Measurements from ENCODE around the gene PRKN.

The PRKN gene

GRCh38 chr6:161959072-161959471 lies 768.5 kb downstream of the PRKN start:
- DNase-seq (ENCODE audit: low spot score) = no peak

GRCh38 chr6:161956082-161956481 lies 771.5 kb downstream of the PRKN start:
- no peak for DNase-seq (ENCODE audit: low spot score)

DNA sequence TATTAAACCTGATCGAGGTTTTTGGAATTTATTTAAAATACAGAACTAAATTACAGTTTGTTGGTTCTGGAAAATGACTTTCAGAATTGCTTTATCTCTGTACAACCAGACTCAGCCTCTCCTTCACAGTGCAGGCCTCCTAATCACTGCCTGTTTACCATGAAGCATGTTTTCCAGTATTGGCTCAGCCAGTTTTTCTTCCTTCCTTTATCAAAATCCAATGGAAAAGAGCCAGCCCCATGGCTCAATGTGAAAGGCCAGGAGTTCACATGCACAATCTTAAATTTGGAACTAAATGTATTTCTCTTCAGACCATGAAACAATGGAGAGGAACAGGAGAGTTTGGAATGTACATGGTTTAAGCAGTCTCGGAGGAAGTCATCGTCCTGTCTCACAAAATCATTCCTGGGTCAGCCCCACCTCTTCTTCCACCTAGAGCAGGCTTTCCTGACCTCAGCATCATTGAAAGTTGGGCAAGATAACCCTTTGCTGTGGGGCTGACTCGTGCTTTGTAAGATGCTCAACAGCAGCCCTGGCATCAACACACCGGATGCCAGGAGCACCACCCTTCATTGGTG lies 772.8 kb downstream of the PRKN start:
- DNase-seq (ENCODE audit: low spot score) = no peak

DNA sequence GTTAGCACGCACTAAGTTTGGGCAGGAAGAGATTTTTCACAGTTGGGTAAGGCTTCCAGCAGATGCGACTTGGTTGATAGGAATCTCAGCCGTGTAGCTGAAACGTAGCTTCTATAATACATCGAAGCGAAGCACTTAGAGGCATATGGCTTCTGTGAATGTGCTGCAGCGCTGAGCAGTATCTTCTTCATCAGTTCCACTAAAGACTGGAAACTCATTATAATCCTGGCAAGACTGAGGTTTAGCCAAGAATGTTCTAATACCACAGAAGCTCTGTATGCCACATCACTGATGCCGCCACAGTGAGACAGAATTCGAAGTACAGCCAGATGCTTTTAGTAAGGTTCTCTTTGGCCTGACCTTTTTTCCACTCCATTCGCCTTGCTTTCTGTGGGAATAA lies 773.5 kb downstream of the PRKN start:
- no peak for DNase-seq (ENCODE audit: low spot score)

GRCh38 chr6:161951126-161951525 lies 776.4 kb downstream of the PRKN start:
- no peak for DNase-seq (ENCODE audit: low spot score)

DNA sequence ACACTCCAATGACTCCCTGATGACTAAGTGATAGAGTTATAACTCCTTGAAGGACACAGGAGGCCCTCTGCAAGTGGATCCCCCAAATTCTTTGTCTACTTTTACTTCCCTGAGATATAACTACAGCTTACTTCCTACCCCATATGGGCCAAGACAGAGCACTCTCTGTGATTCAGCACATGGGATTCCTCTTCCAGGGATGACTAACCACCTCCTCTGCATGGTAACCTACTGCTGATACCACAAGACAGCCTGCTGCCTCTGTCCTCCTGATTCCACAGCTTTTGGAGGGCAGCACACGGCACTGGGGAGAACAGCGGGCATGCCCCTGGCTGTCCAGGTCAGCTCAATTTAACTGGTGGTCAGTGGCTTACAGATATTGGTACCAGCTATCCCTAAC lies 778.0 kb downstream of the PRKN start:
- DNase-seq (ENCODE audit: low spot score) = no peak

DNA sequence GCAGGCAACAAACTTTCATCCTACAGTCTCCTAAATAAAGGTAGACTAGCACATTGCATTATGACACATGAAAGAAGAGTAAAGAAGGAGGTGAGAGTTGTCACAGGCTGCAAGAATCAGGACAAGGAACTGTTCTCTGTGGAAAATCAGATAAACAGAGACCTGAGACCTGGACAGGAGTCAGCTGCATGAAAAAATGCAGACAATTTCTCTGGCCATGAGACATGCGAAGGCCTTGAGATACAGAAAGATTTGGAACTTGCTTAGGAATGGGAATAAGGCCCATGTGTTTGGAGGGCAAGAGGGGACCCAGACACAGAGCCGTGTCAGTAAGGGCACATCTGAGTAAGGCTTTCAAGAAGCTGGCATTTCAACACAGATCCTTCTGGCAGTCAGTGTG lies 779.1 kb downstream of the PRKN start:
- DNase-seq (ENCODE audit: low spot score) = no peak

DNA sequence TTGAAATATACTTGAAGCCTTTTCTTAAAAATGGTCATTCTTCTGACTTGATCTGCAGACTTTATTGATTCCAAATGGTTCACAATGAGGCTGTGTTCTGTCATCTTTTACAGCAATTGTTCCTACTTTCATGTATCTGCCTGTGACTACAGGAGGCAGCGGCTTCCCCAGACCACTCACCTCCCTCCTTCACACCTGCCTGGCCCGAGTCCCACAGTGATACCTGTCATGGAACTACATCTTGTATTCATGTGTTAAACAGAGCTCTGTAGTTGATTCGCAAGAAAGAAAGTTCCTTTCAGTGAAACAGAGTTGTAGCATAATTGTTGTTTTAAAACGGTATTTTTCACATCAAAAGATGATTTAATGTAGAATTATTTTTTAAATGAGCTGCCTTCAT lies 780.2 kb downstream of the PRKN start:
- no peak for DNase-seq (ENCODE audit: low spot score)

DNA sequence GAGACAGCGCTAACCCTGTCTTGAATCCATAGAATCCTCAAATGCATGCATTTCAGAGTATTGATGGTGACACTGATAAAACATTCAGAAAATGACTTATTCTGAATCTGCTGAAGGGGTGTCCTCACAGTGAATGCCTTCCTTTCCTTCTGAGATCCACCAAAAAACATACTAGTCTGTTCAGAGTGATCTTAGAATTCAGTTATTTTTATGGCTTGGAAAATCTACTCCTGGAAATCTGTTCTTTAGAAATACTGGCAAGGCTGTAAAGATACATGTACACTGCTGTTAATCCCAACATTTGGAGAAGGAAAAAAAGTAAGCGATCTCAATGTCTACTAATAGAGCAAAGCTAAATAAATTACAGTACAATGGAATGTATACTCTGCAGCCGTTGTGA lies 781.1 kb downstream of the PRKN start:
- DNase-seq (ENCODE audit: low spot score) = no peak

- no peak for DNase-seq (ENCODE audit: low spot score)
These were observed 784.0 kb downstream of the PRKN start for GRCh38 chr6:161943561-161943960.

DNA sequence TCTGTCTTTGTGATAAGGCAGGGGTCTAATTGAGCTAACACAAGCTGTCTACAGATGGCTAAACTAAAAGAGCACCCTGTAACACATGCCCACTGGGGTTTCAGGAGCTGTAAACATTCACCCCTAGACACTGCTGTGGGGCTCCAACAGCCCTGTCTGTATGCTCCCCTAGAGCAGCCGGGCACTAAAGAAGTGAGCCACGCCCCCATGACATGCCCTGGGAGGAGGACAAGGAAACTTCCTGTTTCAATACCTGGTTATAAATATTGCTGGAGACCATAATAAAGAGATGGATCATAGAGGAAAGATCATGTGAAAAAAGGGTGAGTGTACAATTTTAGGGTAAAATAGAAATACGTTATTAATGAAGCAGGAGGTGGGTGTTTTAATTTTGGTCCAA lies 786.0 kb downstream of the PRKN start:
- no peak for DNase-seq (ENCODE audit: low spot score)

DNA sequence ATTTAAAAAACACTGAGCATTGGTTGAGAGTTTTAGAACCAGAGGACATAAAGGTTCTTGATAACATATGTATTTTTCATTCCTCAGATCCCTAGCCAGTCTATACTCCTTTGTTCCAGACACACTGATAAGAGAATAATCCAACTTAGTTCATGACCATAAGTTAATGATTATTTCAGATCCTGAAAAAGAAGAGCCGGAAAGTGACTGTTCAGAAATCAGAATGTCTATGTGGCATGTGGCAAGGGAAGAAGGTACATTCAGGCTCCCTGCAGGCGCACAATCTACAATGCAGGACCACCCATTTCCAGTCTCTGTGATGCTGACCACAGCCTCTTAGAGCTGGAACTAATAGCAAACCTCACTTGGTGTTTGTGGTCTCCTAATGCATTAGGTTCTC lies 787.0 kb downstream of the PRKN start:
- DNase-seq (ENCODE audit: low spot score) = no peak

GRCh38 chr6:161926324-161926723 lies 801.2 kb downstream of the PRKN start:
- no peak for DNase-seq (ENCODE audit: low spot score)

GRCh38 chr6:161924516-161925116 lies 803.0 kb downstream of the PRKN start:
- DNase-seq (ENCODE audit: low spot score) = no peak

DNA sequence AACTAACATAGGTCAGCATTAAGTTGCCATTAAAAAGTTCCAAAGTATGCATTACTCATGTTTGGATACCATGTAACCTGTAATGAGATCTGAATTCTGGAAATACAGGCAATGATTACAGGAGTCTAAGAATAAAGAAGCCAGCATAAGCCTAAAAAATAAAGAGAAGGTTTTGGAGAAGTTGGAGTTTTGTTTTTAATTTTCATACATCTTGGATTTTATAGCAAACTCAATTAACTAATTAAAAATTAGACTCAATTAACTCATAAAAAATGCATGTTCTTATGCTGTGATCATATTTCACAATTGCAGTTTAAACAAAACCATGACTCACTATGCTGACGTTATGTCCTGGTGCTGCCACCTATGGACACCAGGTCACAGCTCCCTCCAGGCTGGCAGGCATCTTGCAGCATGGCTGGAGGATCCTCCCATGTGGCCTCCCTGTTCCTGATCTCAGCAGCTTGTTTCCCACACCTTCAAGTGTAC lies 804.9 kb downstream of the PRKN start:
- DNase-seq (ENCODE audit: low spot score) = no peak

GRCh38 chr6:161921602-161922395 lies 805.8 kb downstream of the PRKN start:
- no peak for DNase-seq (ENCODE audit: low spot score)

DNA sequence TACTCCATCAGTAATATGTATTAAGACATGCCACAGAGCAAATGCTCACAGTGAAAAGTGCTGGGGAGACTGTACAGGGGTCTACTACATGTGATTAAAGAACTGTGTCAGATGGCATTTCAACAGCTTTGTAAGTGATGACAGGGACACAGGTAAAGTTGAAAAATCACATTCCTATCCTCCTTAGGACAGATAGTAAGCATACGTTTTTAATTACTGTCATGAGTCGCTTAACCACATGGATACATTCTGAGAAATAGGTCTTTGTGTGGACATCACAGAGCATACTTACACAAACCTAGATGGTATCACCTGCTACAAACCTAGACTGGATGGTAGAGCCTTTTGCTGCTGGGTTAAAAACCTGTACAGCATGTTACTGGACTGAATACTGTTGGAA lies 807.9 kb downstream of the PRKN start:
- no peak for DNase-seq (ENCODE audit: low spot score)

- no peak for DNase-seq (ENCODE audit: low spot score)
These were observed 808.8 kb downstream of the PRKN start for GRCh38 chr6:161918628-161919205.

GRCh38 chr6:161918109-161918531 lies 809.4 kb downstream of the PRKN start:
- no peak for DNase-seq (ENCODE audit: low spot score)

GRCh38 chr6:161917645-161918044 lies 809.9 kb downstream of the PRKN start:
- no peak for DNase-seq (ENCODE audit: low spot score)

DNA sequence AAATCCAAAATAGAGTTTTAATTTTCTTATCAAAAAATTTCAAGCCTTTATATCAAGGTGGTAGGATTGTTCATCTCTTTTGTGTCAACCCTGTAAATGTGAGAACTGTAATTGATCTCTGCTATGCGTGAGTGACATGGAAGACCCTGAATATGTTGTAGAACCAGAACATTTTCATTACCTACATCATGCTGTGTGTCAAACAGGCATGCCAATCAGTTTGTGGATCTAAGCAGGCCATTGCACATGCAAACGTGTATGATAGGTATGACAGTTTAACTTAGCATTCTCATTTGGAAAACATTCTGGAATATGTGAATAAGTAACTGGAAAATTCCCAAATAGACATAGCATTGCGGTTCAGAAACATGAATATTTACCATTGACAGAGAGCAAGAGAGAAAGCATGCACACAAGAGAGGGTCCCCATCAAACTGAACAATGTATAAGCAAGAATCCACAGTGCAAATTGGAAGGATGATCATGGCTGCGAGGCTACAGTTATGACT lies 812.1 kb downstream of the PRKN start:
- no peak for DNase-seq (ENCODE audit: low spot score)

GRCh38 chr6:161908872-161909271 lies 818.7 kb downstream of the PRKN start:
- DNase-seq (ENCODE audit: low spot score) = no peak

DNA sequence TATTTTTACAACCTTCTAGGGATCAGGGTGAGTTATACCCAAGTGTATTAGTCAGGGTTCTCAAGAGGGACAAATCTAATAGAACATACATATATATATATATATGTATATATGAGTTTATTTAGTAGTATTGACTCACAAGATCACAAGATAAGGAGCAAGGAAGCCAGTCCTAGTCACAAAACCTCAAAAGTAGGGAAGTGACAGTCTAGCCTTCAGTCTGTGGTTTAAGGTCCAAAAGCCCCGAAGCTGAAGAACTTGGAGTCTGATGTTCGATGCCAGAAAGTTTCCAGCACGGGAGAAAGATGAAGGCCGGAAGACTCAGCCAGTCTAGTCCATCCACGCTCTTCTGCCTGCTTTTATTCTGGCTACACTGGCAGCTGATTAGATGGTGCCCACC lies 821.0 kb downstream of the PRKN start:
- DNase-seq (ENCODE audit: low spot score) = no peak
